AG09319 (cell line): Measurements from ENCODE around the gene TRAF2.
"Not testable (repeated sequence)": the region's sequence is repeated elsewhere in the genome, so short reads cannot be mapped to it uniquely, and the experiment has no call there.

Source experiments
- DNase-seq: peaks from one replicate; pipeline ENCODE4 v3.0.0-alpha.2; 2010; ENCODE audit warnings: low read depth; ENCODE audit errors: extremely low read depth
- CTCF ChIP-seq: IDR thresholded peaks from 2 replicates; pipeline ENCODE4 v1.5.1; 2011; ENCODE audit warnings: low read depth, mild to moderate bottlenecking, inconsistent platforms, low read length, moderate library complexity

The TRAF2 gene

GRCh38 chr9:136865041-136865767 is 21.1 kb upstream of the TRAF2 start:
- TF ChIP-seq CTCF, result no peak
- DNase-seq, result no peak

GRCh38 chr9:136865768-136866103 is 20.6 kb upstream of the TRAF2 start:
- DNase-seq, result no peak
- no peak for TF ChIP-seq CTCF

GRCh38 chr9:136866898-136867421 is 19.4 kb upstream of the TRAF2 start:
- DNase-seq, result not testable (repeated sequence)

- no peak for TF ChIP-seq CTCF
- no peak for DNase-seq
These were observed 18.8 kb upstream of the TRAF2 start for GRCh38 chr9:136867480-136867879.

GRCh38 chr9:136867917-136868316 is 18.4 kb upstream of the TRAF2 start:
- no peak for TF ChIP-seq CTCF
- DNase-seq, result no peak

- DNase-seq, result no peak
- no peak for TF ChIP-seq CTCF
These were observed 17.7 kb upstream of the TRAF2 start for GRCh38 chr9:136868644-136869043.

GRCh38 chr9:136869611-136870010 is 16.7 kb upstream of the TRAF2 start:
- DNase-seq, result not testable (repeated sequence)

GRCh38 chr9:136875155-136875554 is 11.2 kb upstream of the TRAF2 start:
- no peak for TF ChIP-seq CTCF
- DNase-seq, result no peak
